Sciatic nerve (tissue), 2 donors: ENCODE results near the gene GRID2. TPM values are rescaled to one million over a fixed set of nuclear protein-coding genes. Genes with fewer than 3 reads are reported as not detected.

ENCODE experiments used
- ATAC-seq: fragments of 200-7000 bp; cut with Tn5 transposase; one replicate; pipeline ENCODE4 v1.9.1; 2020; ENCODE audit warnings: mild to moderate bottlenecking, moderate library complexity
- DNase-seq: peaks from one replicate; pipeline ENCODE4 v3.0.0-alpha.2; 2020; ENCODE audit warnings: low spot score
- intact Hi-C: fragments of 100-400 bp; cut with DNase I; formaldehyde crosslinking; loops from one replicate; pipeline ENCODE4 v1.14.2; 2022
- total RNA-seq: library from RNA; stranded (reverse); fragmentation: NEBNext Ultra II Directional; extraction: Animal tissue kit (Norgen Biotek cat#: 25700); gene quantifications from one replicate; pipeline ENCODE4 v1.2.1, GENCODE V29; 2021
- donor health status: DM: no; HTN: no; CAD: no.
- donor health status: DM: no; HTN: no; CAD: no.

The GRID2 gene
- total RNA-seq, 1 donor from 2014 or later, result 1.4 TPM

DNA sequence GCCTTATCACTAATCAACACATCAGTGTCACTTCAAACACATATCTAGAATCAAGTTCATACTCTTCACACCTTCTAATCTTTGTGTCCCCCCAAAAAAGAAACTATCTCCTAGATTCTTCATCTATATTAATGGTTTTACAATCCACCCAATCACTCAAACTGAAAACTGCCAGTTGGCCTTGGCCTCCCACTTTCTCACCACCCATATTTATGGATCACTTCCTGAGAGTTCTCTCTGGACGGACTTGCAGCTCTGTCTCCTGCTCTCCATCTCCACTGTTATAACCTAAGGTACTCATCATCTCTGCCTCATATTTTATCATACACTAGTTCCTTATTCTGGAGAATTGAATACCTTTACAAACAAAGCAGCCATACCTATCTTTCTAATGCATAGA lies 1418.7 kb downstream of the GRID2 start:
- DNase-seq, result no peak
- no peak for ATAC-seq
- intact Hi-C loops, result no loop called here

DNA sequence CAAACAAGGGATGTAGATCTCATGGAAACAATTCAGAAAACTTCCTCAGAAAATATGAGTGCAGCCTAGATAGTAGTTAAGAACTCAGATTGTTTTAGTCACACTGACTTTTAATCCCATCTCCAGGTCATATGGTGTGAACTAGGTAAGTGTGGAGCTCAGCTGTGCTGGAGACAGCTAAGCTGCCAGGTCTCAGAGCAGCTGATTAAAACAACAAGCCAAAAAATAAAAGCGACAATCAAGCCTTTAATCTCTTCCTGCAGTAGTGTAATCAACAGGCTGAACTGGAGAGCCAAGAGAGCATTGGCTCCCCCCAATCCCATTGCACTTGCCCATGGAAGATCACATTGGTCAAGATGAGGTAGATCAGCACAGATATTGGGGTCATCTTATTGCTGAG lies 1426.5 kb downstream of the GRID2 start:
- ATAC-seq, result no peak
- DNase-seq, result no peak
- intact Hi-C loops, result no loop called here

DNA sequence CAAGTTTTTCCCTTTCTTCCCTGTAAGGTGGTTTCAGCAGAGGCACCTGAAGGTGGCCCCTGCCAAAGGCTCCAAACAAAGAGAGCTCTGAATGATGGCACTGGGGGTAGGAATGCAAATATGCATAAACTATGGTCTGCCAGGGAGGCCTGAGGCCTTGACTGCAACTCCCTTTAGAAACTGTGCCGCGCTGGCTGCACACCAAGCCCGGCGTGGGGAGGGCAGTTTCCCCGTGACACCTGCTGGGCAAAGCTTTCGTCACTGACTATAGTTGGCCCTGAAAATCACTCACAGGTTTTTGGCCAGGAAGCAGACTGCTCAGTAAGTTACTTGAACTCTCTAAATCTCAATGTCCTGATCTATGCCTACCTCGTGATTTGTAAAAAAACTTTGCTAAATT lies 1427.0 kb downstream of the GRID2 start:
- intact Hi-C loops, result no loop called here

GRCh38 chr4:93731456-93731855 lies 1427.7 kb downstream of the GRID2 start:
- intact Hi-C loops, result no loop called here
- ATAC-seq (peak; percentile 81), DNase-seq (no peak)

More for the DNA sequence above, 1427.0 kb downstream of the GRID2 start:
- DNase-seq (no peak), ATAC-seq (no peak)

DNA sequence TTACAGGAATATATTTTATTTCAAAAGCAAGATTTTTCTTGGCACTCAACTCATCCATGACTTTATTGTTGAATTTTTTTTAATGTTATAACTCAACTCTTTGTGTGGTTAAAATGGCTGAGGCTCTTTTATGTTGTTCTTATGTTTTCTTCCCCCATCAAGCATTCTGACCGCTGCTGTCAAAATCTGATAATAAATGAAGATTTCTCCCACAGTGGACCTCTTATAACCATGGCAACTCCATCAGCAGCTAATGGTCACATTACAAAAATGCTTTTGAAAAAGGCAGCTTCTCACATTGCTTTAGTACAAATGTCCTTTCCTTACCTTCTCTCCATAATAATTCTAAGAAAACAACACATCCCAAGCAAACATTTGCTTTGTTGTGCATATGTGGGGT lies 1428.7 kb downstream of the GRID2 start:
- ATAC-seq (no peak), DNase-seq (no peak)
- intact Hi-C loops, result no loop called here

- intact Hi-C loops, result no loop called here
- DNase-seq, result no peak
- no peak for ATAC-seq
These were observed 1437.1 kb downstream of the GRID2 start for GRCh38 chr4:93740890-93741289.

DNA sequence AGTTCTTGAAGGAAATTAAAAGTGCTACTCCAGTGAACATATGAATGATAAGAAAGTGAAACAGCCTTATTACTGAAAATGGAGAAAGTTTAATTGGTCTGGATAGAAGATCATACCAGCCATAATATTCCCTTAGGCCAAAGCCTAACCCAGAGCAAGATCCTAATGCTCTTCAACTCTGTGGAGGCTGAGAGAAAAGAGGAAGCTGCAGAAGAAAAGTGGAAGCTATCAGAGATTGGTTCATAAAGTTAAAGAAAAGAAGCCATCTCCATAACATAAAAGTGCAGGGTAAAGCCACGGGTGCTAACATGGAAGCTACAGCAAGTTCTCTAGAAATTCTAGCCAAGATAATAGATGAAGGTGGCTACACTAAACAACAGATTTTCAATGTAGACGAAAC lies 1439.3 kb downstream of the GRID2 start:
- ATAC-seq, result no peak
- intact Hi-C loops, result no loop called here
- no peak for DNase-seq

DNA sequence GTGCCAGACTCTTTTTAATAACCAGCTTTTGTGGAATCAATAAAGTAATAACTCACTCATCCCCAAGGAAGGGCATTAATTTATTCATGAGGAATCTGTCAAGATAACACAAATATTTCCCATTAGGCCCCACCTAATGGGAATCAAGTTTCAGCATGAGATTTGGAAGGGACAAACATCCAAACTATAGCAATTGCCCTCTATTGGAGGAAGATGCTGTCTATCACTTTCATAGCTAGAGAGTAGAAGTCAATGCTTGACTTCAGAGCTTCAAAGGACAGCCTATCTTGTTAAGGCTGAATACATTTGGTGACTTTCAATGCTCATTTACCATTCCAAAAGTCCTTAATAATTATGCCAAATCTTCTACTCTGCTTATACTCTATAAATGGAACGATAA lies 1439.9 kb downstream of the GRID2 start:
- ATAC-seq (no peak), DNase-seq (no peak)
- intact Hi-C loops, result no loop called here

GRCh38 chr4:93744961-93745360 lies 1441.2 kb downstream of the GRID2 start:
- DNase-seq, result no peak
- intact Hi-C loops, result no loop called here

GRCh38 chr4:93746031-93746430 lies 1442.3 kb downstream of the GRID2 start:
- intact Hi-C loops, result no loop called here
- DNase-seq (no peak), ATAC-seq (no peak)

More at GRCh38 chr4:93744961-93745360, 1441.2 kb downstream of the GRID2 start:
- no peak for ATAC-seq

DNA sequence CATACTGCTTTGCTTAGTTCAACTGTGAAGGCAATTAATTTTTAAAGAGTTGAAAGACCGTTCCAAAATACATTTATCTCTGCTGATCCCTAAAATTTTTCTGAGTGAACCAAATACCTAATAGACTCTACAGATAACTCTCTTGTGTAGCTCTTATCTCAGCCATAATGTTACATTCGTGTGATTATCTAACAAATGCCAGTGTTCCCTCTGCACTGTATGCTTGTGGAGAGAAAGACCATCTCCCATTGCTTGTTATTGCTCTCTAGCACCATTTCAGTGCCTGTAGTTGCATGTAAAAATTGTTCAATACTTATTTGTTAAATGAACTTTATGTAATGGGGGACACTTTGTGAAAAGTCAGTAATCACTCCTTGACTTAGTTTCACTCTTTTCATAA lies 1443.5 kb downstream of the GRID2 start:
- DNase-seq, result no peak
- no peak for ATAC-seq
- intact Hi-C loops, result no loop called here

DNA sequence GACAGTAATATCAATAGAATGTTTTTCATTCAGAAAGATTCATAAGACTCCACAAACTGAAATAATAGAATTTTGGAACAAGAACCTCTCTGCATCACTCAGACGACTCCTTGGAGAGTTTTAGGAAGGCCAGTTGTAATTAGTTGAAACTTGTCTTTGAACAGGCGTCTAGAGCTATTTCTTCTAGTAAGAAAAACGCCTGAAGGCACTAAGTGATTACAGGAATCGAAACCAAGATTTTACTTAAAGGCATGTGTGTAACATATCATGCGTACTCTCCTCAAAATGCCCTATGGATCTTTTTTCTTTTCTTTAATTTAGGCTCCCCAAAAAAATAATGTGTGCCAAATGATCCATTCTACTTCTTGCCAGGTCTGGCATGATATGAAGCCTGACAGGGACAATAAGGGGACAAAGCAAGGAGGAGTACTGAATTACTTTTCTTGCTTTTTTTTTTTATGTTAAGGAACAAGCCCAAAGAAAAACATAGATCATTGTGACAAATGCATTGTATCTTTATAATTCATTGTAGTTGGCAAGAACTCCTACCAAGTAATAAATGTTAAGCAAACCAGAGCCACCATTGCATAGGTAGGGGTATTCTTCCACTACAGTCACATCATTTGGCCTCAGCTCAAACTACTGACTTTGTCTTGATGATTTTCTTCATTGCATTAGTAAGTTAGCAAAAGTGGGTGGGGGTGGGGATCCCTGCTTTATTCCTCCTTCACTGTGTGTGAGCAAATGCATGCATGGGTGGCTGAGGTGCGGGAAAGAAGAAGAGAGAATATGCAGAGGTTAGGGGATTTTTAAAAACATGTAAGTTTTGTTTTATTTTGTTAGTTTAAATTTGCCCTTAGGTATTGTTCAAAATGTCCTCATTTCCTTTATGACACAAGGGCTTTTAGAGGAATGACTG lies 1444.9 kb downstream of the GRID2 start:
- DNase-seq, result no peak
- intact Hi-C loops, result no loop called here
- ATAC-seq, result no peak

GRCh38 chr4:93749292-93749761 lies 1445.6 kb downstream of the GRID2 start:
- intact Hi-C loops, result no loop called here
- ATAC-seq, result no peak

GRCh38 chr4:93751411-93751810 lies 1447.6 kb downstream of the GRID2 start:
- DNase-seq (no peak), ATAC-seq (no peak)
- intact Hi-C loops, result no loop called here

More at GRCh38 chr4:93749292-93749761, 1445.6 kb downstream of the GRID2 start:
- DNase-seq, result no peak

DNA sequence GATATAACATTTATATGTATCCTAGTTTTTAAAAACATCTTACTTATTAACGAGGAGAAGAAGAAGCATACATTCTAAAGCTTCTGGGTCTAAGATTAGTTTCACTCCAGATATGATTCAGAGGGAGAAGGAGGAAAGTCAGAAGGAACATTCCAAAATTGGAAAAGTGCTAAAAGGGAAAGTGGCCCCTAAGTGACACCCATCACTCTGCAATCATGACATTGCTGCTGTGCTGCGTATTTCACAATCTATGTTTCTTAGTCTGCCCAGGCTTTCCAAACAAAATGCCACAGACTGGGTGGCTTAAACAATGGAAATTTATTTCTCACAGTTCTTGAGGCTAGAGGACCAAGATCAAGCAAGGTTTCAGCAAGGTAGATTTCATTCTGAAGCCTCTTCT lies 1452.3 kb downstream of the GRID2 start:
- ATAC-seq (no peak), DNase-seq (no peak)
- intact Hi-C loops, result no loop called here

DNA sequence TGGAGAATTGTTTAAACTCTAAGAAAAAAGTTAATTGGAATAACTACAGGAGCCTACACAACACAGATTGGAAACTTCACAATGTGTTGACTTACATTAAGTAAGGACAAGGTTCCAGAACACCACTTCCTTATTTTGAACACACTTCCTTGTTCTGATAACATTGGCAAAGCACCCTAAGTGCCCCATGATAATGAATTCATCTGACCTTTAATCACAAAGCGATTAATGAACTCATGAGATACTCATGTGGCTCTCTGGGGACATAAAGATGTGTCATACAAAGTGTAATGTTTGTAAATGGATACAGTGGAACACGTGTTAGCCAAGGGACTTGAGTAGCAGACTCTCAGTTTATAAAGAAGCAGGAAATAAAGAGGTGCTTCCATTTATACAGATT lies 1455.7 kb downstream of the GRID2 start:
- no peak for DNase-seq
- intact Hi-C loops, result no loop called here
- ATAC-seq, result no peak

GRCh38 chr4:93760284-93760683 lies 1456.5 kb downstream of the GRID2 start:
- DNase-seq (no peak), ATAC-seq (no peak)
- intact Hi-C loops, result no loop called here

GRCh38 chr4:93761286-93761685 lies 1457.5 kb downstream of the GRID2 start:
- DNase-seq (no peak), ATAC-seq (no peak)
- intact Hi-C loops, result no loop called here

- intact Hi-C loops, result no loop called here
- no peak for DNase-seq
- peak; percentile 58 for ATAC-seq
These were observed 1461.0 kb downstream of the GRID2 start for GRCh38 chr4:93764639-93765246.

DNA sequence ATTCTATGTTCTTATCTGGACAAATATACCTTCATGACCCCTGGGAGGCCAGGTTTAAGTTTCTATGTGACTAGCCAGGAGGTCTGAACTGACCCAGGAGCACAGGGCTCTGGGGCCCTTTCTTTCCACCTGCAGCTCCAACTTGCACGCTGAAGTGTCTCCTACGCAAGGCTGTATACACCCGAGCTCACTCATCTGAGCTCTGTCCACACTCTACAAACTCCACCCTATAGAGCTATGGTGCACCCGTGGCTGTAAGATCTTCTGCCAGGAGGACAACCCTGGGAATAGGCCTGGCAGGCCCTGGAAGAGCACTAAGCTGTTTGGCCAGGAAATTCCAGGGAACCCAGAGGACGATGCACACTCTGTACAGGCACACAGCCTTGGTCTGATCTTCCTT lies 1464.2 kb downstream of the GRID2 start:
- DNase-seq (no peak), ATAC-seq (peak; percentile 55)
- intact Hi-C loops, result no loop called here
